Neural progenitor cell (in vitro differentiated cells): ENCODE data around the gene SLC17A9.

Experiments used
- CTCF ChIP-seq: fragments of 200-600 bp; sonication (generic); IDR thresholded peaks from 2 replicates; pipeline ENCODE4 v1.5.1; 2017; ENCODE audit warnings: antibody characterized with exemption, mild to moderate bottlenecking
- EZH2 ChIP-seq: fragments of 200-600 bp; sonication (generic); IDR thresholded peaks from 2 replicates; pipeline ENCODE4 v1.6.1; 2017; ENCODE audit warnings: antibody characterized with exemption, mild to moderate bottlenecking, moderate library complexity
- EZH2phosphoT487 ChIP-seq: fragments of 200-600 bp; sonication (generic); IDR thresholded peaks from 2 replicates; pipeline ENCODE4 v1.6.1; 2017; ENCODE audit warnings: antibody characterized with exemption

- TF ChIP-seq EZH2 (no peak), CTCF (no peak), EZH2phosphoT487 (no peak)
Measured at GRCh38 chr20:62995898-62996595, 43.5 kb downstream of the SLC17A9 start.
